Aorta (tissue), 5 donors: ENCODE data around the gene TMCO2. TPM values are rescaled to one million over a fixed set of nuclear protein-coding genes. Genes with fewer than 3 reads are reported as not detected.

Source experiments
- ATAC-seq: fragments of 200-7000 bp; cut with Tn5 transposase; one replicate; pipeline ENCODE4 v1.9.1; 2022; ENCODE audit warnings: moderate library complexity; ENCODE audit not compliant: low FRiP score
- DNase-seq, 2 donors: peaks; one replicate each; pipeline ENCODE4 v3.0.0-alpha.2; 2020
- H3K27ac ChIP-seq, 2 donors: one replicate each; pipeline ENCODE4 v1.5.1; 2013; ENCODE audit warnings: low read length in 2 of 2, mild to moderate bottlenecking in 2 of 2, moderate library complexity in 2 of 2, control low read depth in 1 of 2, inconsistent platforms in 1 of 2, low read depth in 1 of 2
- H3K27me3 ChIP-seq, 2 donors: one replicate each; pipeline ENCODE4 v1.6.1; 2013; ENCODE audit warnings: control low read depth in 1 of 2, low read length in 1 of 2, mild to moderate bottlenecking in 1 of 2, moderate library complexity in 1 of 2; ENCODE audit not compliant: insufficient read depth in 2 of 2, control insufficient read depth in 1 of 2
- H3K36me3 ChIP-seq, 2 donors: one replicate each; pipeline ENCODE4 v1.6.1; 2013; ENCODE audit warnings: control low read depth in 1 of 2, low read length in 1 of 2, mild to moderate bottlenecking in 1 of 2; ENCODE audit not compliant: insufficient read depth in 2 of 2, control insufficient read depth in 1 of 2
- H3K4me1 ChIP-seq, 2 donors: one replicate each; pipeline ENCODE4 v1.6.1; 2013; ENCODE audit warnings: low read length in 2 of 2, control low read depth in 1 of 2, mild to moderate bottlenecking in 1 of 2, moderate library complexity in 1 of 2; ENCODE audit not compliant: insufficient read depth in 2 of 2, control insufficient read depth in 1 of 2
- H3K4me3 ChIP-seq, 2 donors: one replicate each; pipeline ENCODE4 v1.5.1; 2013; ENCODE audit warnings: low read length in 2 of 2, control low read depth in 1 of 2, mild to moderate bottlenecking in 1 of 2
- H3K9me3 ChIP-seq: one replicate; pipeline ENCODE4 v1.6.1; 2013; ENCODE audit warnings: mild to moderate bottlenecking, low read length; ENCODE audit not compliant: control insufficient read depth
- WGBS, 2 donors: extraction: QIAGEN DNeasy Blood & Tissue Kit; methylation state at CpG; one replicate each; pipeline ENCODE4 v1.1.7; 2013; 5-methylcytosine and 5-hydroxymethylcytosine counted together
- intact Hi-C, 2 donors: fragments of 100-400 bp; cut with DNase I; formaldehyde crosslinking; loops; one replicate each; pipeline versions ENCODE4 v1.14.2 to v1.15.0; 2022
- polyA plus RNA-seq, 2 donors: library from polyadenylated mRNA; stranded (reverse); fragments of 200-250 nt; gene quantifications; one replicate each; pipeline ENCODE4 v1.2.3, GENCODE V29; 2013
- total RNA-seq, 2 donors: library from RNA; stranded (reverse); fragmentation: NEBNext Ultra II Directional; extraction: Animal tissue kit (Norgen Biotek cat#: 25700); gene quantifications; one replicate each; pipeline ENCODE4 v1.2.1, GENCODE V29; 2021
- donor health status: healthy with polysubstance abuse.
- donor health status: Bipolar disorder and iron deficiency.
- donor health status: DM: no; HTN: no; CAD: no.
- donor health status: DM: no; HTN: no; CAD: no.
- donor health status: DM: yes; HTN: yes; CAD: no.

TMCO2 gene
- total and polyA plus RNA-seq, 4 donors, result not detected

DNA sequence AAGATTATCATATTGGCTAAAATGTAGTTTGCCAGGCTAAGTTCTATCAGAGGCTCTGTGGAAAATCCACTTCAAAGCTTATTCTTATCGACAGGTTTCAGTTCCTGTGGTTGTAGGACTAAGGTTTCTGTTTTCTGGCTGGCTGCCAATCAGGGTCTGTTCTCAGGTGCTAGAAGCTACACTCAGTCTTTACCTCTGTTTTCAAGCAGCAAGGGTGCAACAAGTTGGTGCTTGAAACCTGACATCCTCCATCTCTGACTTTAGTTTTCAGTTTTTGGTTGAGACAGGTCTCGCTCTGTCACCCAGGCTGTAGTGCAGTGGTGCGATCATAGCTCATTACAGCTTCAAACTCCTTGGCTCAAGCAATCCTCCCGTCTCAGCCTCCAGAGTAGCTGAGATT, 15.3 kb upstream of the TMCO2 start:
- no peak for ATAC-seq
- H3K36me3 ChIP-seq, result peaks cover 9 to 14% of the 10 kb centered on the region in 2 donors

DNA sequence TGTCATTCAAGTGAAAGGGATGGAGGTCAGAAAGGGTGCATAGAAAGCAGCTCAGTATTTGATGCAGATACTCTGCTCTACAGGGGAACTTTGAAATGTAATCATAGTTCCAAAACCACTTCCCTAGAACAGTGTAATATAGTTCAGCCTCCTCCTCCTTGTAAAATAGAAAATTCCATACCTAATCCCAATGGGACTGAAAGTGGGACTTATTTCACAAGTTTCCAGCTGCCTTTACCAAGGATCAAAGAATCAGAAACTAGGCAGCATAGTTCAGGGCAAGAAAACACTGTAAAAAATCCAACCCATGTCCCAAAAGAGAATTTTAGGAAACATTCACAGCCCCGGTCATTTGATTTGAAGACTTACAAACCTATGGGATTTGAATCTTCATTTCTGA, 8.1 kb upstream of the TMCO2 start:
- H3K27ac ChIP-seq, result no peak overlapping the region
- peaks cover 4 to 16% of the 10 kb centered on the region in 2 donors for H3K36me3 ChIP-seq
- no peaks in the 10 kb centered on the region for H3K9me3 ChIP-seq
- 57 to 72% methylated on average over 1 of the region's 1 CpG for WGBS, 2 donors
- no peaks in the 10 kb centered on the region for H3K27me3 ChIP-seq
- ATAC-seq (no peak), DNase-seq (no peak)
- intact Hi-C loops, result no loop called here
- H3K4me1 ChIP-seq, result peaks cover 0 to 5% of the 10 kb centered on the region in 2 donors
- no peak overlapping the region for H3K4me3 ChIP-seq

More for the DNA sequence above, 15.3 kb upstream of the TMCO2 start:
- Histone ChIP-seq H3K4me1 (no peaks in the 10 kb centered on the region), H3K4me3 (no peak overlapping the region), H3K27ac (peak overlapping the region in 1 of 2 donors; percentile 36), H3K27me3 (no peaks in the 10 kb centered on the region), H3K9me3 (no peaks in the 10 kb centered on the region)
- DNase-seq, result no peak
- intact Hi-C loops, result no loop called here
- 97 to 98% methylated on average over 4 of the region's 4 CpGs for WGBS, 2 donors

DNA sequence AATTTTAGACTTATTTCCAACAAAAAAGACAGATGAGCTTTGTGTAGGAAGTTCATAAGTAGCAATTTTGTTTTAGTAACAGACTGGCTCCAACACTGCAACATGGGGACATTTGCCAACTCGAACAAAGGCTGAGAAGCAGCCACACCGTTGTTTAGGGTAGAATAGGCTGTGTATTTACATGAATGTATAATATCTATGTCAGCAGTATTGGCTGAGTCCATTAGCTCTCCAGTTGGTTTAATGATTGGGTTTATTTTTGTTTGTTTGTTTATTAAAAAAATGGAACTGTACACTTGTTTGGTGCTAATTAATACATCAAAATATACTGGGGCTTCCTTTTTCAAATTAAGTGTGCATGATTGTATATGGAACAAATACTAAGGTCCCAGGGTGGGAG, 7.3 kb upstream of the TMCO2 start:
- H3K36me3 ChIP-seq, result peaks cover 4 to 16% of the 10 kb centered on the region in 2 donors
- H3K4me3 ChIP-seq, result no peak overlapping the region
- ATAC-seq, result no peak
- peaks cover 0 to 5% of the 10 kb centered on the region in 2 donors for H3K4me1 ChIP-seq
- H3K9me3 ChIP-seq, result no peaks in the 10 kb centered on the region
- no peaks in the 10 kb centered on the region for H3K27me3 ChIP-seq
- no peak overlapping the region for H3K27ac ChIP-seq
- 84% methylated on average over 2 of the region's 2 CpGs for WGBS, 2 donors
- no peak for DNase-seq
- intact Hi-C loops, result no loop called here

DNA sequence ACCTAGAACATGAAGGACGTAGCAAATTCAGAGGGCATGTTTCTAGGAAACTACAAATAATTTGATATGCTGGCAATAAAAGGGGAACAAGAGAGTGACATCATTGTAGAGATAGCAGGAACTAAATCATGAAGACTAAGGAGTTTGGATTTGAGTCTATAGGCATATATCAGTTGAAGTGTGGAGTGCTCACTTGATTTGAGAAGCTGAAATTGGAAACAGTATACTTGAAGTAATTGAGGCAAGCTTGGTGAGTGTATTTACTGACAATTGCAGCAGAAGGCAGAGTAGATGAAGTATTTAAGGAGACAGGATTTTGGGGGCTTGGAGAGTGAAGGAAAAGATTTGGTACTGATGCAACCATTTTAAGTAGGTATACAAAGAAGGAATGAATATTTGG, 6.4 kb upstream of the TMCO2 start:
- DNase-seq (no peak), ATAC-seq (no peak)
- Histone ChIP-seq H3K4me3 (no peak overlapping the region), H3K27me3 (no peaks in the 10 kb centered on the region), H3K27ac (no peak overlapping the region), H3K9me3 (no peaks in the 10 kb centered on the region), H3K36me3 (peaks cover 4 to 11% of the 10 kb centered on the region in 2 donors), H3K4me1 (peaks cover 0 to 5% of the 10 kb centered on the region in 2 donors)
- intact Hi-C loops, result no loop called here
- WGBS, 2 donors, result 48 to 70% methylated on average over 1 of the region's 1 CpG

DNA sequence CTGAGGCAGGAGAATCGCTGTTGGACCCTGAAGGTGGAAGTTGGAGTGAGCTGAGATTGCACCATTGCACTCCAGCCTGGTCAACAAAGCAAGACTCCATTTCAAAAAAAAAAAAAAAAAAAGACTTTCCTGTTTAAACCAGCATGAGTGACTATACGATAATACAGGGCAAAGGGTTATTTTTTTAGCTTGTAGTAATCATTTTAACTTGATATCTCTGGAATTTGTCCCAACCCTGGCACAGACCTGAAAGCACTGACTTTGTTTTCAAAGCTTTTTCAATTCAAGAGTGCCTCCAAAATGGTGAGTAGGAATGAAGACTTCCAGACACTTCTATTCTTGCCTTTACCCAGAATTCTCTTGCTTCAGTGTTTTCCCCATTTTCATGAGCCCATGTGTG, 4.4 kb upstream of the TMCO2 start:
- Histone ChIP-seq H3K4me3 (no peak overlapping the region), H3K27ac (peak overlapping the region in 1 of 2 donors; percentile 30), H3K36me3 (no peaks in the 10 kb centered on the region), H3K27me3 (no peaks in the 10 kb centered on the region), H3K4me1 (peaks cover 0 to 5% of the 10 kb centered on the region in 2 donors), H3K9me3 (no peaks in the 10 kb centered on the region)
- intact Hi-C loops, result no loop called here
- 2% methylated on average over 2 of the region's 2 CpGs for WGBS, 2 donors
- ATAC-seq (no peak), DNase-seq (no peak)

DNA sequence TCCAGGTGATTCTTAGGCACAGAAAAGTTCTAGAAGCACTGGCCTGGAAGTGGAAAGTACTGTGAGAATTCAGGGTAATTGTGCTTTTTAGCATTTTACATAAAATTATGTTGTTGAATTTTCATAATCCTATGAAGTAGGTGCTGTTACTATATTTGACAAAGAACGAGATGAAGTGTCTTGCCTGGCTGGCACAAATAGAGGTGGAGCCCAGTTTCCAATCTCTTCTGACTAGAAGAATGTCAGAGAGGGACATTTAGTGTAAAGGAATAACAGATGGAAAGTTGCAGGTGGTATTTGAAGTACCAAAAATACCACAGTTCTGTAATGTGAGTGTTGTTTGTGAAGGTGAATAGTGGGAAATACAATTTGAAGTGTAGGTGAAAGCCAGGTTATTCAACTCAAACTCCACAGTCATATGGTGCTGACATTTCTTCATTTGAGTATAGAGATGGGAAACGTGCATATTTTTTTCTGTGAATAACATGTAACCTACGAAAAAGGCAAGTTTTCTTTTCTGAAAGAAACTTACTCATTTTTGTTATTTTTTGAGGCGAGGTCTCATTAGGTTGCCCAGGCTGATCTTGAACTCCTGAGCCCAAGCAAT, 3.5 kb upstream of the TMCO2 start:
- no peak for DNase-seq
- H3K27me3 ChIP-seq, result no peaks in the 10 kb centered on the region

DNA sequence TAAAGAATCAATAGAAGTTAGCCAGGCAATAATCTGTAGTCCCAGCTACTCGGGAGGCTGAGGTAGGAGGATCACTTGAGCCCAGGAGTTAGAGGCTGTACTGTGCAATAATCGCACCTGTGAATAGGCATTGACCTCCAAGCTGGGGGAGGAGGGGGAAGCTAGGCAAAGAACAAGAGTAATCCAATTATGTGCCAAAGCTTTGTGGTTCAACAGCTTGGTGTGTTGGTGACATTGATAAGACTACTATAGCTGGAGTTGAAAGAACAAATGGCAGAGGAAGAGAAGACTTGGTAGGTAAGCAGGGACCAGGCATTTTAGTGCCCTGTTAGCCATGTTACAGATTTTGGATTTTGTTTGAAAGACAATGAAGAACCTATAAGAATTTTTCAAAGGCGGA, 2.1 kb upstream of the TMCO2 start:
- WGBS, 2 donors, result 94 to 98% methylated on average over 3 of the region's 3 CpGs

More for the DNA sequence above, 3.5 kb upstream of the TMCO2 start:
- ATAC-seq, result no peak
- 43 to 44% methylated on average over 4 of the region's 4 CpGs for WGBS, 2 donors
- H3K4me1 ChIP-seq, result peaks cover 0 to 5% of the 10 kb centered on the region in 2 donors
- H3K9me3 ChIP-seq, result no peaks in the 10 kb centered on the region
- no peaks in the 10 kb centered on the region for H3K36me3 ChIP-seq
- intact Hi-C loops, result no loop called here
- no peak overlapping the region for H3K4me3 ChIP-seq
- H3K27ac ChIP-seq, result no peak overlapping the region

DNA sequence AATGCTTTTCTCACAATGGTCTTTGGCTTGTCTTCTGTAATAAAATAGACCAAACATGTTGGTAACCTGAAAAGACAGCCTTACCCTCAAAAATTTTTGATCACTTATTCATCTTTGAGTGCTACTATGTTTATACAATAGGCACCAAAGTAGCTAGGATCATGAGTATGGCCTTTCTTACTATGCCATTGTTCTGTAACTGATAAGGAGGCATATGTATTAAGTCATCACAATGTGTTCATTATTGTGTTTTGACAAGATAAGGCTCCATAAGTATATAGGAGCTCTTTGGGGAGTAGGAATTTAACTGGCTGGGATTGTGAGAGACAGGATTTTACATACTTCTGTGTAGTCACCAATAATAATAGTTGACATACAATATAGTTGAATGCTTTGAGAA, 675 bp downstream of the TMCO2 start:
- H3K27ac ChIP-seq, result no peak overlapping the region
- peaks cover 0 to 5% of the 10 kb centered on the region in 2 donors for H3K4me1 ChIP-seq
- no peaks in the 10 kb centered on the region for H3K27me3 ChIP-seq
- ATAC-seq (no peak), DNase-seq (no peak)
- intact Hi-C loops, result no loop called here
- no peak overlapping the region for H3K4me3 ChIP-seq
- H3K9me3 ChIP-seq, result no peaks in the 10 kb centered on the region
- no peaks in the 10 kb centered on the region for H3K36me3 ChIP-seq

More for the DNA sequence above, 2.1 kb upstream of the TMCO2 start:
- Histone ChIP-seq H3K4me1 (peaks cover 0 to 5% of the 10 kb centered on the region in 2 donors), H3K9me3 (no peaks in the 10 kb centered on the region), H3K27me3 (no peaks in the 10 kb centered on the region), H3K4me3 (no peak overlapping the region), H3K27ac (no peak overlapping the region), H3K36me3 (no peaks in the 10 kb centered on the region)
- no peak for ATAC-seq
- intact Hi-C loops, result no loop called here
- no peak for DNase-seq

DNA sequence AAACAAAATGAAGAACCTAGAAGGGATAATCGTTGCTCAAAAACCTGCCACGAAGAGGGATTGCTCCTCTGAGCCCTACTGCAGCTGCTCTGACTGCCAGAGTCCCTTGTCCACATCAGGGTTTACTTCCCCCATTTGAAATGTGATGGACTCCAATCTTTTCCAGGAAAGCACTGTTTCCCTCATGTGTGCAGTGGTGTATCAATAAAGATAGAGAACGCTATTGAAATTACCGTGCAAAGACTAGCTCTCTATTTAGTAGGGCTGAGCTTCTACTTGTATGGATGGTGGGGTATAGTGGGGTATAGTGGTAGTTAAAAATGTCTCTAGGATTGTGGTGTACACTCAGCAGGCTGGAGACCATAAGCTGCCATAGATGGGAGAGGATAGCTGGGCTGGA, 3.7 kb downstream of the TMCO2 start:
- Histone ChIP-seq H3K4me3 (no peak overlapping the region), H3K36me3 (no peaks in the 10 kb centered on the region), H3K27me3 (no peaks in the 10 kb centered on the region), H3K27ac (no peak overlapping the region), H3K4me1 (peaks cover 0 to 2% of the 10 kb centered on the region in 2 donors), H3K9me3 (no peaks in the 10 kb centered on the region)
- intact Hi-C loops, result no loop called here
- WGBS, 2 donors, result 82 to 84% methylated on average over 4 of the region's 4 CpGs
- no peak for DNase-seq
- ATAC-seq, result no peak
